ENCODE results near the gene LCLAT1. TPM values are rescaled to one million over a fixed set of nuclear protein-coding genes. Genes with fewer than 3 reads are reported as not detected.
A peak's percentile ranks its signal among the peaks of the same experiment; 100 is the strongest.
"Not testable (repeated sequence)": the region's sequence is repeated elsewhere in the genome, so short reads cannot be mapped to it uniquely, and the experiment has no call there.

The LCLAT1 gene
- total RNA-seq, 1 donor from 2014 or later: 21.6 TPM

DNA sequence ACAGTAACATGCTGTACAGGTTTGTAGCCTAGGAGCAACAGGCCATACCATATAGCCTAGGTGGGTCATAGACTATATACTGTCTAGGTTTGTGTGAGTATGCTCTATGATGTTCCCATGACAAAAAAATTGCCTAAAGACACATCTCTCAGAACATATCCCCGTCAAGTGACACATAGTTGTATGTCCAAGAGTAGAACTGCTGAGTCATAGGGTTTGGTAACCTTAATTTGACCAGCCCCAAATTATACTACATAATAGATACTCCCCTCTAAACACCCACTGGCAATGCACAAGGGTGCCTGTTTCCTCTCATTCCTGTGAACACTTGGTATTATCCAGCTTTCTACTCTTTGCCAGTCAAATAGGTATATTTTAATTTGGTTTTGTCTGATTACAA, 161.6 kb downstream of the LCLAT1 start:
- peaks cover 5% of the 10 kb centered on the region for H3K4me1 Mint-ChIP-seq
- no peak overlapping the region for H3K4me3 Mint-ChIP-seq
- Histone ChIP-seq H3K4me3 (no peak overlapping the region), H3K27me3 (no peaks in the 10 kb centered on the region), H2AFZ (replicated peaks) (no peak overlapping the region), H3K9ac (no peak overlapping the region), H3K79me2 (ENCODE audit: low read depth) (no peaks in the 10 kb centered on the region), H3K9me3 (ENCODE audit: low read depth) (no peaks in the 10 kb centered on the region), H3K4me1 (peaks cover 26% of the 10 kb centered on the region), H3K27ac (no peak overlapping the region), H4K20me1 (ENCODE audit: low read depth) (no peaks in the 10 kb centered on the region), H3K4me2 (no peak overlapping the region), H3F3A (ENCODE audit: low read depth) (no peaks in the 10 kb centered on the region), H3K36me3 (no peaks in the 10 kb centered on the region)
- no peak for DNase-seq (ENCODE audit: low spot score)
- TF ChIP-seq, protein P1, sequence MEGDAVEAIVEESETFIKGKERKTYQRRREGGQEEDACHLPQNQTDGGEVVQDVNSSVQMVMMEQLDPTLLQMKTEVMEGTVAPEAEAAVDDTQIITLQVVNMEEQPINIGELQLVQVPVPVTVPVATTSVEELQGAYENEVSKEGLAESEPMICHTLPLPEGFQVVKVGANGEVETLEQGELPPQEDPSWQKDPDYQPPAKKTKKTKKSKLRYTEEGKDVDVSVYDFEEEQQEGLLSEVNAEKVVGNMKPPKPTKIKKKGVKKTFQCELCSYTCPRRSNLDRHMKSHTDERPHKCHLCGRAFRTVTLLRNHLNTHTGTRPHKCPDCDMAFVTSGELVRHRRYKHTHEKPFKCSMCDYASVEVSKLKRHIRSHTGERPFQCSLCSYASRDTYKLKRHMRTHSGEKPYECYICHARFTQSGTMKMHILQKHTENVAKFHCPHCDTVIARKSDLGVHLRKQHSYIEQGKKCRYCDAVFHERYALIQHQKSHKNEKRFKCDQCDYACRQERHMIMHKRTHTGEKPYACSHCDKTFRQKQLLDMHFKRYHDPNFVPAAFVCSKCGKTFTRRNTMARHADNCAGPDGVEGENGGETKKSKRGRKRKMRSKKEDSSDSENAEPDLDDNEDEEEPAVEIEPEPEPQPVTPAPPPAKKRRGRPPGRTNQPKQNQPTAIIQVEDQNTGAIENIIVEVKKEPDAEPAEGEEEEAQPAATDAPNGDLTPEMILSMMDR (IDR thresholded peaks at IDR 0.05): no peak
- TF ChIP-seq EZH2phosphoT487 (IDR thresholded peaks at IDR 0.05) (no peak), EZH2 (IDR thresholded peaks at IDR 0.05) (no peak)
- H3K36me3 Mint-ChIP-seq: peaks cover 5% of the 10 kb centered on the region
- H3K27me3 Mint-ChIP-seq (ENCODE audit: insufficient read depth, low read depth): no peaks in the 10 kb centered on the region
- no peak overlapping the region for H3K27ac Mint-ChIP-seq
- no peaks in the 10 kb centered on the region for H3K9me3 Mint-ChIP-seq

DNA sequence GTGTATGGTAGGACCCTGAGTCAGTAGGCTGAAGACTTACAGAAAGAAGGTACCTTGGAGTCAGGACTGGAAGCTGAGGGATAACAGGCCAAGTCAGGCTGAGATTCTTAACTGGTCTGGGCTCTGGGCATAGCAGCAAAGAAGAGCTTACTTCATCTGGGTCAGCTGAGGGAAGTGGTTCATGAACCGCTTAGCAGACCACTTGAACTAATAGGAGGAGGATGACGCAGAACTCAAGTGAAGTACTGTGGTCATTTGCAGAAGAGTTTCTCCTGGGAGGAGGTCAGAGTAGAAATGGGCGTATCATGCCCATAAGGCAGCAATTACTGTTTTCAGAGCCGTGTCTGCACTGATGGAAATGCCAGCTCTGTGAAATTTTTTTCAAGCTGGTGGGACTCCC, 164.5 kb downstream of the LCLAT1 start:
- TF ChIP-seq, protein P1 (IDR thresholded peaks at IDR 0.05): no peak
- TF ChIP-seq EZH2phosphoT487 (IDR thresholded peaks at IDR 0.05) (no peak), EZH2 (IDR thresholded peaks at IDR 0.05) (no peak)
- no peaks in the 10 kb centered on the region for H3K9me3 ChIP-seq (ENCODE audit: low read depth)
- H3K27me3 ChIP-seq: no peaks in the 10 kb centered on the region
- no peak overlapping the region for H2AFZ ChIP-seq (replicated peaks)
- DNase-seq (ENCODE audit: low spot score): no peak
- H3K36me3 Mint-ChIP-seq: no peaks in the 10 kb centered on the region
- no peak overlapping the region for H3K4me3 Mint-ChIP-seq
- H3F3A ChIP-seq (ENCODE audit: low read depth): peaks cover 5% of the 10 kb centered on the region
- no peak overlapping the region for H3K4me2 ChIP-seq
- H3K9ac ChIP-seq: no peak overlapping the region
- H3K27ac Mint-ChIP-seq: no peak overlapping the region
- H3K27me3 Mint-ChIP-seq (ENCODE audit: insufficient read depth, low read depth): peaks cover 2% of the 10 kb centered on the region
- no peak overlapping the region for H3K27ac ChIP-seq
- no peaks in the 10 kb centered on the region for H4K20me1 ChIP-seq (ENCODE audit: low read depth)
- H3K36me3 ChIP-seq: no peaks in the 10 kb centered on the region
- no peaks in the 10 kb centered on the region for H3K79me2 ChIP-seq (ENCODE audit: low read depth)
- H3K4me1 ChIP-seq: peaks cover 15% of the 10 kb centered on the region
- H3K9me3 Mint-ChIP-seq: no peaks in the 10 kb centered on the region
- H3K4me1 Mint-ChIP-seq: peaks cover 5% of the 10 kb centered on the region
- H3K4me3 ChIP-seq: no peak overlapping the region

GRCh38 chr2:30612371-30612770, 165.3 kb downstream of the LCLAT1 start:
- Histone ChIP-seq H3K9ac (no peak overlapping the region), H3K4me1 (peaks cover 15% of the 10 kb centered on the region), H3K36me3 (no peaks in the 10 kb centered on the region), H3K4me2 (no peak overlapping the region), H3K79me2 (ENCODE audit: low read depth) (no peaks in the 10 kb centered on the region), H4K20me1 (ENCODE audit: low read depth) (no peaks in the 10 kb centered on the region), H3K9me3 (ENCODE audit: low read depth) (no peaks in the 10 kb centered on the region), H3F3A (ENCODE audit: low read depth) (peaks cover 5% of the 10 kb centered on the region), H3K27ac (no peak overlapping the region), H2AFZ (replicated peaks) (no peak overlapping the region), H3K4me3 (no peak overlapping the region), H3K27me3 (no peaks in the 10 kb centered on the region)
- no peak overlapping the region for H3K4me3 Mint-ChIP-seq
- peaks cover 5% of the 10 kb centered on the region for H3K4me1 Mint-ChIP-seq
- peaks cover 2% of the 10 kb centered on the region for H3K27me3 Mint-ChIP-seq (ENCODE audit: insufficient read depth, low read depth)
- H3K27ac Mint-ChIP-seq: no peak overlapping the region
- no peaks in the 10 kb centered on the region for H3K36me3 Mint-ChIP-seq
- TF ChIP-seq EZH2phosphoT487 (IDR thresholded peaks at IDR 0.05): no peak
- no peak for TF ChIP-seq EZH2 (IDR thresholded peaks at IDR 0.05)
- H3K9me3 Mint-ChIP-seq: no peaks in the 10 kb centered on the region
- no peak for DNase-seq (ENCODE audit: low spot score)

- H3K4me1 Mint-ChIP-seq: peaks cover 5% of the 10 kb centered on the region
- H3K27me3 Mint-ChIP-seq (ENCODE audit: insufficient read depth, low read depth): peaks cover 2% of the 10 kb centered on the region
- no peak overlapping the region for H3K9ac ChIP-seq
- no peak overlapping the region for H3K4me2 ChIP-seq
- H3K4me3 ChIP-seq: no peak overlapping the region
- peaks cover 5% of the 10 kb centered on the region for H3F3A ChIP-seq (ENCODE audit: low read depth)
- no peak overlapping the region for H3K27ac Mint-ChIP-seq
- H3K27me3 ChIP-seq: no peaks in the 10 kb centered on the region
- H3K4me1 ChIP-seq: peaks cover 15% of the 10 kb centered on the region
- no peaks in the 10 kb centered on the region for H3K36me3 Mint-ChIP-seq
- no peak overlapping the region for H3K27ac ChIP-seq
- TF ChIP-seq EZH2 (IDR thresholded peaks at IDR 0.05): no peak
- TF ChIP-seq, protein P1 (IDR thresholded peaks at IDR 0.05): no peak
- TF ChIP-seq EZH2phosphoT487 (IDR thresholded peaks at IDR 0.05): no peak
- no peaks in the 10 kb centered on the region for H3K9me3 ChIP-seq (ENCODE audit: low read depth)
- no peaks in the 10 kb centered on the region for H3K36me3 ChIP-seq
- no peaks in the 10 kb centered on the region for H4K20me1 ChIP-seq (ENCODE audit: low read depth)
- H3K79me2 ChIP-seq (ENCODE audit: low read depth): no peaks in the 10 kb centered on the region
- no peak overlapping the region for H3K4me3 Mint-ChIP-seq
- DNase-seq (ENCODE audit: low spot score): peak; percentile 5
- no peaks in the 10 kb centered on the region for H3K9me3 Mint-ChIP-seq
- no peak overlapping the region for H2AFZ ChIP-seq (replicated peaks)
These were observed 166.0 kb downstream of the LCLAT1 start for GRCh38 chr2:30613001-30613400.

DNA sequence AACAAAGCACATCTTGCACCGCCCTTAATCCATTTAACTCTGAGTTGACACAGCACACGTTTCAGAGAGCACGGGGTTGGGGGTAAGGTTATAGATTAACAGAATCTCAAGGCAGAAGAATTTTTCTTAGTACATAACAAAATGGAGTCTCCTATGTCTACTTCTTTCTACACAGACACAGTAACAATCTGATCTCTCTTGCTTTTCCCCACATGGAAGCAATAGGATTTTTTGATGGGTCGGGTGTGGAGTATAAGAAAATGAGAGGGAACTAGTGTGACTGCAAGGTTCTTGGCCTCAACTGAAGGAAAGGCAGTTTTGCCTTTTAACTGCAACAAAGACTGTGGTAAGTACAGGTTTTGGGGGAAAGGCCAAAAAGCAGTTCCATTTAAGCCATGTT, 167.2 kb downstream of the LCLAT1 start:
- H3K27ac Mint-ChIP-seq; H3K9ac ChIP-seq; H3K4me1 Mint-ChIP-seq; DNase-seq (ENCODE audit: low spot score); H3K79me2 ChIP-seq (ENCODE audit: low read depth); H2AFZ ChIP-seq (replicated peaks); H3K4me2 ChIP-seq; H3K27me3 ChIP-seq; H3K27ac ChIP-seq; H3K9me3 Mint-ChIP-seq; H3K4me3 ChIP-seq; H3F3A ChIP-seq (ENCODE audit: low read depth); H4K20me1 ChIP-seq (ENCODE audit: low read depth); H3K4me3 Mint-ChIP-seq; H3K9me3 ChIP-seq (ENCODE audit: low read depth); H3K36me3 Mint-ChIP-seq; H3K36me3 ChIP-seq; H3K27me3 Mint-ChIP-seq (ENCODE audit: insufficient read depth, low read depth): not testable (repeated sequence)
- peaks cover 15% of the 10 kb centered on the region for H3K4me1 ChIP-seq
